Activated CD4-positive, alpha-beta memory T cell treated with anti-CD3 and anti-CD28 coated beads, Interleukin-2, amount 10 ng/mL, durations not matched to agents 7 days and 5 days (primary cell): ENCODE data around the gene BTBD9. TPM values are rescaled to one million over a fixed set of nuclear protein-coding genes. Genes with fewer than 3 reads are reported as not detected.

Experiments used
- CTCF ChIA-PET: fragments of 350-600 bp; sonication (Branson Sonifier 250); formaldehyde crosslinking; loops from one replicate; lab custom pipeline; 2021; ENCODE audit warnings: antibody characterized with exemption, inconsistent platforms; lab: Charles Lee
- POLR2A ChIA-PET: fragments of 350-600 bp; sonication (Branson Sonifier 250); formaldehyde crosslinking; loops from one replicate; lab custom pipeline; 2021; ENCODE audit warnings: antibody characterized with exemption; lab: Charles Lee
- DNase-seq: peaks from one replicate; pipeline ENCODE4 v3.0.0-alpha.2; 2020
- H3K27ac Mint-ChIP-seq: one replicate; pipeline ENCODE4 v1.8.0; 2021; ENCODE audit warnings: mild to moderate bottlenecking, mixed read lengths
- H3K27me3 Mint-ChIP-seq: one replicate; pipeline ENCODE4 v1.8.0; 2021; ENCODE audit warnings: mixed read lengths
- H3K36me3 Mint-ChIP-seq: one replicate; pipeline ENCODE4 v1.8.0; 2021; ENCODE audit warnings: low read depth, mixed read lengths
- H3K4me1 Mint-ChIP-seq: one replicate; pipeline ENCODE4 v1.8.0; 2021; ENCODE audit warnings: mixed read lengths
- H3K4me3 Mint-ChIP-seq: one replicate; pipeline ENCODE4 v1.8.0; 2021; ENCODE audit warnings: mild to moderate bottlenecking, mixed read lengths
- H3K9me3 Mint-ChIP-seq: one replicate; pipeline ENCODE4 v1.8.0; 2021; ENCODE audit warnings: mixed read lengths
- total RNA-seq, 2 experiments: library from RNA; stranded (reverse); gene quantifications; one replicate each; pipeline ENCODE4 v1.2.3, GENCODE V29; 2021

The BTBD9 gene
- total RNA-seq, 2 experiments from 2014 or later, result 14.7 to 16.1 TPM

DNA sequence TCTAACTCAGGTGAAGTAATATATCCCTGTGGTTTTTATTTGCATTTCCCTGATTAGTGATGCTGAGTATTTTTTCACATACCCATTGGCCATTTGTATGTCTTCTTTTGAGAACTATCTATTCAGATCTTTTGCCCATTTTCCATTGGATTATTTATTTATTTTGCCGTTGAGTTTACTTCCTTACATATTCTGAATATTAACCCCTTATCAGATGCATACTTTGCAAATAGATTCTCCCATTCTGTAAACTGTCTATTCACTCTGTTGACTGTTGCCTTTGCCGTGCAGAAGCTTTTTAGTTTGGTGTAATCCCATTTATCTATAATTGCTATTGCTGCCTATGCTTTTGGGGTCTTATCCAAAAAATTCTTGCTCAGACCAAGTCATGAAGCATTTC, 336.9 kb downstream of the BTBD9 start:
- no peaks in the 10 kb centered on the region for H3K36me3 Mint-ChIP-seq
- ChIA-PET CTCF (no interaction called here), POLR2A (no interaction called here)
- H3K27me3 Mint-ChIP-seq, result no peaks in the 10 kb centered on the region
- peaks cover 13% of the 10 kb centered on the region for H3K4me1 Mint-ChIP-seq
- H3K4me3 Mint-ChIP-seq, result no peak overlapping the region
- H3K27ac Mint-ChIP-seq, result no peak overlapping the region
- peaks cover 3% of the 10 kb centered on the region for H3K9me3 Mint-ChIP-seq
- no peak for DNase-seq

GRCh38 chr6:38302081-38302480, 337.6 kb downstream of the BTBD9 start:
- H3K27me3 Mint-ChIP-seq, result no peaks in the 10 kb centered on the region
- H3K4me3 Mint-ChIP-seq, result no peak overlapping the region
- ChIA-PET POLR2A (no interaction called here), CTCF (interaction anchor here (0.6 kb wide), 1 partner anchor 378 kb away, joined by 3 read pairs; no protein-coding TSS in a partner anchor)
- DNase-seq, result no peak
- H3K9me3 Mint-ChIP-seq, result peaks cover 3% of the 10 kb centered on the region
- no peak overlapping the region for H3K27ac Mint-ChIP-seq
- H3K36me3 Mint-ChIP-seq, result no peaks in the 10 kb centered on the region
- peaks cover 6% of the 10 kb centered on the region for H3K4me1 Mint-ChIP-seq

GRCh38 chr6:38290133-38290799, 349.5 kb downstream of the BTBD9 start:
- no peak overlapping the region for H3K4me3 Mint-ChIP-seq
- DNase-seq, result no peak
- ChIA-PET CTCF (no interaction called here), POLR2A (no interaction called here)
- no peaks in the 10 kb centered on the region for H3K4me1 Mint-ChIP-seq
- H3K27me3 Mint-ChIP-seq, result no peaks in the 10 kb centered on the region
- peaks cover 7% of the 10 kb centered on the region for H3K9me3 Mint-ChIP-seq
- no peak overlapping the region for H3K27ac Mint-ChIP-seq
- H3K36me3 Mint-ChIP-seq, result peaks cover 6% of the 10 kb centered on the region

GRCh38 chr6:38287487-38287886, 352.2 kb downstream of the BTBD9 start:
- H3K9me3 Mint-ChIP-seq, result peaks cover 2% of the 10 kb centered on the region
- no peak overlapping the region for H3K27ac Mint-ChIP-seq
- no peaks in the 10 kb centered on the region for H3K27me3 Mint-ChIP-seq
- no peak for DNase-seq
- H3K4me1 Mint-ChIP-seq, result peaks cover 11% of the 10 kb centered on the region
- H3K36me3 Mint-ChIP-seq, result peaks cover 5% of the 10 kb centered on the region
- no peak overlapping the region for H3K4me3 Mint-ChIP-seq
- POLR2A ChIA-PET, result no interaction called here
- CTCF ChIA-PET, result no interaction called here

DNA sequence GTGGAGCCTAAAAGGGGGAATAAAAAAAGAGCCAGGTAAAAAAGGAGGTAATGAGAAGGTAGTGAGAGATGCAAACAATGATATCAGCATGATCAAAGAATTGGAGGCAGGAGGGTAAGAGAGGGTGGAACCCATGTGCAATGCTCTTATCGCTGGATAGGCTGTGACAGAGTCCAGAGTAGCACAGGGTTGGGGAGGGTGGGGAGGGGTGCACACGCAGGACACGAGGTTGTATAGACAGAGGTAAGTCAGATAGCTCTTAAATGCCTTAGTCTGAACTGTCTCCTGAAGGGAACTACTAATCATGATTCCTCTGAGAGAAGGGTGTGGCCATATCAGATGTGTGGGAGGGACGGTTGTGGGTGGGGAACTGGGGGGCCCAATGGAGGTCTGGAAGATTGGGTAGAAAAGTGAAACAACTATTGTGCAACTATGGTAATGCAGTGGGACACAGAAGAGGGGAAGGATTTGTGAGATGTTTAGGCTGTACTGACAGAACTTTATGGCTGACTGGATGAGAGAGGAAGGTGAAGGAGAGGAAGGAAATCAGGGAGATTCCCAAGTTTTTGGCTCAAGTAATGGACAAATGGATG, 354.8 kb downstream of the BTBD9 start:
- ChIA-PET POLR2A (no interaction called here), CTCF (no interaction called here)
- no peak overlapping the region for H3K27ac Mint-ChIP-seq
- peaks cover 2% of the 10 kb centered on the region for H3K9me3 Mint-ChIP-seq
- H3K36me3 Mint-ChIP-seq, result peaks cover 3% of the 10 kb centered on the region
- peaks cover 11% of the 10 kb centered on the region for H3K4me1 Mint-ChIP-seq
- H3K4me3 Mint-ChIP-seq, result no peak overlapping the region
- H3K27me3 Mint-ChIP-seq, result no peaks in the 10 kb centered on the region
- no peak for DNase-seq

GRCh38 chr6:38283734-38284362, 355.9 kb downstream of the BTBD9 start:
- POLR2A ChIA-PET, result no interaction called here
- H3K27ac Mint-ChIP-seq, result no peak overlapping the region

GRCh38 chr6:38282911-38283310, 356.8 kb downstream of the BTBD9 start:
- Mint-ChIP-seq H3K4me3 (no peak overlapping the region), H3K36me3 (peaks cover 3% of the 10 kb centered on the region), H3K27me3 (no peaks in the 10 kb centered on the region), H3K27ac (no peak overlapping the region), H3K4me1 (peaks cover 11% of the 10 kb centered on the region), H3K9me3 (peaks cover 2% of the 10 kb centered on the region)
- no peak for DNase-seq
- POLR2A ChIA-PET, result no interaction called here
- CTCF ChIA-PET, result no interaction called here

More at GRCh38 chr6:38283734-38284362, 355.9 kb downstream of the BTBD9 start:
- Mint-ChIP-seq H3K4me1 (peaks cover 11% of the 10 kb centered on the region), H3K9me3 (peaks cover 2% of the 10 kb centered on the region), H3K4me3 (no peak overlapping the region), H3K27me3 (no peaks in the 10 kb centered on the region), H3K36me3 (peaks cover 3% of the 10 kb centered on the region)
- DNase-seq, result no peak
- CTCF ChIA-PET, result no interaction called here

DNA sequence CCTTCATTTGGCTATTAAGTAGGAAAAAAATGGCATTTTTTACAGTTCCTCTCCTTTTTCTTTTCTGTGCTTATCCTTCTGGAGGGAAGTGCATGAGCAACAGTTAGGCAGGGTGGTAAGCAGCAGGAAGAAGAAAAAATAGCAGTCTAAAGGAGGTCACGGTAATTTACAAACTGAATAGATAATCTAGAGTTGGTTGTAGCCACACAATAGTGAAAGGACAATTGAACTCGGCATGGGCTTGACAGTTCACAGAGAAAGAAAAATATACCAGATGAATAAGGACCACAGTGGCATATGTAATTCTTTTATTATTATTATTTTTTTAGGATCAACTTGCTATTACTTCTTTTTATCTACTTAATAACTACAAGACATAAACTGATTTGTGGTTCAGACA, 358.6 kb downstream of the BTBD9 start:
- peaks cover 6% of the 10 kb centered on the region for H3K36me3 Mint-ChIP-seq
- H3K4me3 Mint-ChIP-seq, result no peak overlapping the region
- no peak overlapping the region for H3K27ac Mint-ChIP-seq
- ChIA-PET CTCF (no interaction called here), POLR2A (no interaction called here)
- H3K27me3 Mint-ChIP-seq, result no peaks in the 10 kb centered on the region
- peaks cover 2% of the 10 kb centered on the region for H3K9me3 Mint-ChIP-seq
- DNase-seq, result no peak
- peaks cover 11% of the 10 kb centered on the region for H3K4me1 Mint-ChIP-seq

- POLR2A ChIA-PET, result no interaction called here
- no peak for DNase-seq
- peaks cover 4% of the 10 kb centered on the region for H3K36me3 Mint-ChIP-seq
- H3K9me3 Mint-ChIP-seq, result peaks cover under 1% of the 10 kb centered on the region
- H3K27ac Mint-ChIP-seq, result no peak overlapping the region
- H3K27me3 Mint-ChIP-seq, result no peaks in the 10 kb centered on the region
- H3K4me1 Mint-ChIP-seq, result peaks cover 11% of the 10 kb centered on the region
- H3K4me3 Mint-ChIP-seq, result no peak overlapping the region
- CTCF ChIA-PET, result no interaction called here
Observed at GRCh38 chr6:38279963-38280588, 359.7 kb downstream of the BTBD9 start.

GRCh38 chr6:38279423-38279822, 360.3 kb downstream of the BTBD9 start:
- ChIA-PET CTCF (no interaction called here), POLR2A (no interaction called here)
- no peak overlapping the region for H3K4me3 Mint-ChIP-seq
- no peaks in the 10 kb centered on the region for H3K27me3 Mint-ChIP-seq
- H3K27ac Mint-ChIP-seq, result no peak overlapping the region
- no peaks in the 10 kb centered on the region for H3K9me3 Mint-ChIP-seq
- peaks cover 8% of the 10 kb centered on the region for H3K4me1 Mint-ChIP-seq
- H3K36me3 Mint-ChIP-seq, result peaks cover 3% of the 10 kb centered on the region
- DNase-seq, result no peak

- H3K27me3 Mint-ChIP-seq, result no peaks in the 10 kb centered on the region
- peaks cover 3% of the 10 kb centered on the region for H3K36me3 Mint-ChIP-seq
- H3K4me1 Mint-ChIP-seq, result peaks cover 4% of the 10 kb centered on the region
- ChIA-PET POLR2A (no interaction called here), CTCF (no interaction called here)
- H3K4me3 Mint-ChIP-seq, result no peak overlapping the region
- H3K27ac Mint-ChIP-seq, result no peak overlapping the region
- no peak for DNase-seq
- H3K9me3 Mint-ChIP-seq, result no peaks in the 10 kb centered on the region
Observed at GRCh38 chr6:38273325-38273724, 366.4 kb downstream of the BTBD9 start.

DNA sequence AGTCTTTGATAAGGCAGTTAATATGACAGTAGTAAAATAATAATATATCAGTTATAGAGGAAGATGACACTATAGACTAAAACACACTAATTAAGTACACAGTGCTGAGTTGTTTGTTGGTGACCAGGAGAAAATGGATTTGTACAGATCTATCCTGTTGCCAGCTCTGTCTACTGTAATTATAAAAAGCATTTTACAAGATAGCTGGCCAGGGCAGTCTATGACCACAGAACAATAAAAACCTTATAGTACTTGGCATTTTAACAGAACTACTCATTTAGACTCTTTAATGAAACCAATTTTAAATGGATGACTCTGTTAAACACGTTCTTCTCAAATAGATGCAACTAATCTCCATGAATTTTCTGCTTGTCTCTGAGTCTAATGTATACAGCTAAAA, 367.5 kb downstream of the BTBD9 start:
- ChIA-PET POLR2A (no interaction called here), CTCF (interaction anchor here (1.7 kb wide), 1 partner anchor 13 kb away, joined by 4 read pairs; no protein-coding TSS in a partner anchor)
- no peak for DNase-seq
- Mint-ChIP-seq H3K36me3 (peaks cover 3% of the 10 kb centered on the region), H3K9me3 (no peaks in the 10 kb centered on the region), H3K27me3 (no peaks in the 10 kb centered on the region), H3K4me1 (peaks cover 4% of the 10 kb centered on the region), H3K4me3 (no peak overlapping the region), H3K27ac (no peak overlapping the region)

- Mint-ChIP-seq H3K4me1 (peaks cover 4% of the 10 kb centered on the region), H3K27me3 (no peaks in the 10 kb centered on the region), H3K36me3 (no peaks in the 10 kb centered on the region), H3K27ac (no peak overlapping the region), H3K4me3 (no peak overlapping the region), H3K9me3 (no peaks in the 10 kb centered on the region)
- ChIA-PET CTCF (interaction anchor here (0.7 to 1.7 kb wide), 2 partner anchors 12 to 172 kb away, joined by 4 read pairs; no protein-coding TSS in a partner anchor), POLR2A (no interaction called here)
- no peak for DNase-seq
Observed at GRCh38 chr6:38271081-38271480, 368.6 kb downstream of the BTBD9 start.
